ENCODE measurements around the gene PLCXD1.

The PLCXD1 gene

DNA sequence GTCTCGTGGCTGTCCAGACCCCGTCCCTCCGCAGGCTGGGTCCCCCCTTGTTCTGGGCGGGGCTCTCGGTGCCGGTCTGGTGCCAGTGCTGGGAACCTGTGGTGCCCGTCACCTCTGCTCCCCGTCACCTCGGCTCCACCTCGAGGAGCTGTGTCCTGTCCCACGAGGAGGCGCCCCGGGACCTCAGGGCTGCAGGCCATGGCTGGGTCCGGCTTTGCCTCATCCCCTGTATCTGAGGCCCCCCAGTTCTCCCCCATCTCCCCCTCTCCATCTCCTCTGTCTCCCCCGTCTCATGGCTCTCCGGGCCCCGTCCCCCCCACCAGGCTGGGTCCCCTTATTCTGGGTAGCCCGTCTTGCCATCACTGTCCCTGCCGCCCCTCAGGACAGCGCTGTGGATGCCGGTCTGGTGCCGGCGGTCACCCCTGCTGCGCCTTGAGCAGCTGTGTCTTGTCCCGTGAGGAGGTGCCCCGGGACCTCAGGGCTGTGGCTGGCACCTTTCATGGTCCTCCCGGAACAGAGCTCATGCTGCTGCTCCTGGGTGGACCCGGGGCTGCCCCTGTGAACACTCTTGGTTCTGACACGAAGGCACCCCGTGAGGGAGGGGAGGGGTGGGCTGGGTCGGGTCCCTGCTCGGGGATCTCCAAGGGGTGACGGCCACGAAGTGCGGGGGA is 50.8 kb downstream of the PLCXD1 start:
- intact Hi-C loops (cut with DNase I): no loop called here
- peak in 5 of 10 donors; percentile 2 to 81 (median 44) for DNase-seq

DNA sequence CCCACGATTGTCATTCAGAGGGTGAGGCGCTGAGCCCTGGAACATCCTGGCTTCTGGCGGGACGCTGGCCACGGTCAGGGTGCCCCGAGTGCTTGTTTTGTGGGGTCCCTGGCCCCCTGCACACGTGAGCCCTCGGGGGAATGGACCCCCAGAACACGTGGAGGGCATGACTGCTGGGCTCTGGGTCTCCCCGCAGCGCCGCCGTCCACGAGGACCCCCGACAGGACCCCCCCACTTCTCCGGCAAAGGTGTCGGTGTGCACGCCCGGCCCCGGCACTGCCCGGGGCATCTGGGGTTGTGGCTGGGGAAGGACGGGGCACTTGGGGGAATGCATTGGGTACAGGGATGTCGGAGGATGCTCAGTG is 51.3 kb downstream of the PLCXD1 start:
- intact Hi-C loops (cut with DNase I): no loop called here
- DNase-seq: peak in 4 of 10 donors; percentile 3 to 46 (median 34)

DNA sequence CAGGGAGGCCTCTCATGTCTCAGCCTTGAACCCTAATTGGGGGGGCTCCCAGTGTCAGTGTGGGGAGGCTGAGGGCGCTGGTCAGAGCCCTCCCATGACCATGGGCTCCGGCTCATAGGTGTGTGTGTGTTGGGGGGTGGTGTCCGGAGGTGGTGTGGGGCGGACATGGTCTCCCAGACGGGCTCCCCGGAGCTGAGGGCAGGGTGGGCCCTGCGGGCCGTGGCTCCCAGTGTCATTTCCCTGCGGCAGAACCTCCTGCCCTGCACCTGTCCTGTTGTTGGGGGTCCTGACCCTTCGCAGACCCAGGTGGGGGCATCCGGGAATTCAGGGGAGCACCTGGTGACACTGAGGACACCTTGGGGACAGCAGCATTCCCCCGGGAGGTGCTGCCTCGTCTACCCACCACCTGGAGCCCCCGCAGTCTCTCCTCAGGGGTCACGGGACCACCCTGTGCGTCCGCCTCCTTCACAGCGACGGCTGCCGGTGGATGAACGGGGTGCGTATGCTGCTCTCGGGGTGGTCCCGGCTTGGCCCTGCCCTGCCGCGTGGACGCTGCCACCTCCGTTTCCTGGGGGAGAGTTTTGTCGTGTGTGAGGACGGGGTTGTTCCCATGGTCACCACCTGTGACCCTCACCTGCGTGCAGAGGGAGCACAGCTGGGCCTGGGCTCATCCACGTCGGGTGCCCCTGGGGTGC is 51.9 kb downstream of the PLCXD1 start:
- DNase-seq: peak in 5 of 10 donors; percentile 3 to 70 (median 61)
- intact Hi-C loops (cut with DNase I): no loop called here

DNA sequence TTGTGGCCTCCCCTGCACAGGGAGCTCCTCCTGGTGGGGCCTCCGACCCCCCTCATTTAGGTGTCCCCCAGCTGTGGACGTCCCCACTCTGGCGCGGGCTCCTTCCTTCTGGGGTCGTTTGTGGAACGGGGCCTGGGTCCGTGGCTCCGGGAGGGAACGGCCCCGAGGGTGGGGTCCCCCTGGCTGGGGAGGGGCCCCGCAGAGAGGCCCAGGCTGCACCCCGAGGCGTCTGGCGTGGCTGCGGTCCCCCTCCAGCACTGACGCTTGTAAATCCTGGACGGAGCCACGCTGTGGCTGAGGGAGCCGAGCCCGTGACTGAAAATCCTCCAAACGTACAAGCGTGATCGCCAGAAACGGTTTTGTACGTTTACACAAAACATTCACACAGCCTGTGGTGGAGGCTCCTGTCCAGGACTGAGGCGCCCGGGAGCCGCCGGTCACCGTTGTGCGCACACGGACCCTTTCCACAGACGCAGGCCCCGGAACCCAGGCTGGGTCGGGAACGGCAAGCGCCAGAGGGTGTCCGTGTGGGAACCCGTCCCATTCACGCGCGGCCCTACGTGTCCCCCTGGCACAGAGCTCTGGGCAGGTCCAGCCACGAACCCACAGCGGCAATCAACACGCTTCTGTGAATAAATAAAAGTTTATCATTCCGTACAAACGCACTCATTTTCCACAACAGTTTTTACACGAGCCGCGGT is 52.6 kb downstream of the PLCXD1 start:
- peak in 4 of 10 donors; percentile 24 to 78 (median 61) for DNase-seq
- intact Hi-C loops (cut with DNase I): no loop called here

DNA sequence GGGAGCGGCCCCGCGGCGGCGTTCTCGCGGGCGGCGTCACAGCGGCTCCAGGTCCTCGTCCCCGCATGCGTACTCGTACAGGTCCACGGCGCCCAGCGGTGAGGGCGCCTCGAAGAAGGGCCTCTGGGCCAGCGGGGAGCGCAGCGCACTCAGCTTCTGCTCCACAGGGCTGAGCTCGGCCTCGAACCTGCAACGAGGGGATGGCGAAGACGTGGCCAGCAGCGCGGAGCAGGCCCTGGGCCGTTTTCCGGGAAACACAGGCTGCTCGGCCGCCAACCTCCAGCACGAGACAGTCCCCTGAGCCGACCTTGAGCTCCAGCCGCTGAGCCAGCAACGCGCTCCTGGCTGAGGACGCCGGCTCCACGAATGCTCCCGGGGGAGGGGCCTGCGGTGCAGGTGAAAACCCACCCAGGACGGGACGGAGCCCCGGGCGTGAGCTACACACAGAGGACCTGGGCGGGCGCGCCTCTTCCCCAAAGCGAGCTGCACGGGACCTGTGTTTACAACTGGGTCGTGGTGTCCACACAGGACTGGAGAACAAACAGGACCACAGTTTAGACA is 53.2 kb downstream of the PLCXD1 start:
- intact Hi-C loops (cut with DNase I): no loop called here
- peak in 4 of 10 donors; percentile 25 to 83 (median 68) for DNase-seq

DNA sequence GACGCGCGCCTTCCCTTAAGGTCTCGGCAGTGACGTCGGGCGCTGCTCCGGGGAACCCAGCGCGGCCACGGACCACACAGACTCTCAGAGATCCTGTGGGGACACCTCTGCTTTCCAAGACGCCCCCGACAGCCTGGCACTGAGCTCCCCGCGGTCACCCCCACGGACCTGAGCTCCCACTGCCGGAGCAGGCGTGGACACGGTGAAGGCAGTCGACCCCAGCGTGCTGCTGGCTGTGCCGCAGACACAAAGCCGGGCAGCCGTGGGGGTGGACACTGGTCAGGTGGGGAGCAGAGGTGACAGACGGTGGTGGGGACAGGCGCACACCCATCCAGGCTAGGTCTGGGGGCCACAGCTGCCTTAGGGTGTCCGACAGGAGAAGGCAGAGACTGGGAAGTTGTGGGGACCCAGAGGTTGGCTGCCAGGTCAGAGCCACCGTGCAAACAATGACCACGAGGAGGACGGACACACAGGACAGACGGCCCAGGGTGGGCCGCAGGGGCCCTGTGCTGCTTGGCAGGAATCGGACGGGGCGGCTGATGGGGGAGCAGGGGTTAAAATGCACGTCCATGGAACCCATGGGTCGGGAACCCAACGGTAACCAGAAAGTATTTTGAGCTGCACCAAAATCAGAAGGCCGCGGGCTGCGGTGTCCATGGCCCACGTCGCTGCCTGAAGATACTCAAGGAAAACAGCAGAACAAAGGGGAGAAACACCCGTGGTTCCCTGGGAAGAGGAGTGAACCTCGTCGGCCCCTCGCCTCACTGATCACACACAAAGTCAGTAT is 54.0 kb downstream of the PLCXD1 start:
- intact Hi-C loops (cut with DNase I): no loop called here
- DNase-seq: peak in 4 of 10 donors; percentile 26 to 85 (median 72)

DNA sequence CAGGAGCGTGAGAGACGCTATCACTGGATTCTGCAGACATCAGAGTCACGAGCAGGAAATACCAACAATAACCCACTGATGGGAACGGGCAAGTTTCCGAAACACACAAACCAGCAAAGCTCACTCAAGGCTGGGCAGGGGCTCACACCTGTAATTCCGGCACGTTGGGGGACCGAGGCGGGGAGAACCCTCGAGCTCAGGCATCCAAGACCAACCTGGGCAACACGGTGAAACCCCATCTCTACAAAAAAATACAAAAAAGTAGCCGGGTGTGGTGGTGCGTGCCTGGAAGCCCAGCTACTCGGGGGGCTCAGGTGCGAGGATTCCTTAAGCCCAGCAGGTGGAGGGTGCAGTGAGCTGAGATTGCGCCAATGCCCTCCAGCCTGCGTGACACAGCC is 54.6 kb downstream of the PLCXD1 start:
- intact Hi-C loops (cut with DNase I): no loop called here
- DNase-seq: peak in 3 of 10 donors; percentile 14 to 65 (median 60)

DNA sequence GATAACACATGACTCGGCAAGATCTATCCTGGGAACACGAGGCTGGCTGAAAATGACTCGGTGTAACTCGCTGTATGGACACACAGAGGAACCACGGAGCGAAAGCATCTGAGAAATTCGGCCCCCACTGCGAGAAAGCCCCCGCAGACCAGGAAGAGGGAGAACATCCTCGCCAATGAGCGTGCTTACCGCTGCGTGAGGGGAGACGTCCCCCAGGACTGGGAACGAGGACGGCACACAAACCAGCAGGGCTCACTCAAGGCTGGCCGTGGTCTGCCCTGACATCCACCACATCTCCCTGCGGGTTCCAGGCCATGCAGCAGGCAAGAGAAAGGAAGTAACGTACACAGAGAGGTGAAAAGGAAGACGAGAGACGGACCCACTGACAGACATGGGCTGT is 55.0 kb downstream of the PLCXD1 start:
- intact Hi-C loops (cut with DNase I): no loop called here
- peak in 4 of 10 donors; percentile 11 to 71 (median 50) for DNase-seq

DNA sequence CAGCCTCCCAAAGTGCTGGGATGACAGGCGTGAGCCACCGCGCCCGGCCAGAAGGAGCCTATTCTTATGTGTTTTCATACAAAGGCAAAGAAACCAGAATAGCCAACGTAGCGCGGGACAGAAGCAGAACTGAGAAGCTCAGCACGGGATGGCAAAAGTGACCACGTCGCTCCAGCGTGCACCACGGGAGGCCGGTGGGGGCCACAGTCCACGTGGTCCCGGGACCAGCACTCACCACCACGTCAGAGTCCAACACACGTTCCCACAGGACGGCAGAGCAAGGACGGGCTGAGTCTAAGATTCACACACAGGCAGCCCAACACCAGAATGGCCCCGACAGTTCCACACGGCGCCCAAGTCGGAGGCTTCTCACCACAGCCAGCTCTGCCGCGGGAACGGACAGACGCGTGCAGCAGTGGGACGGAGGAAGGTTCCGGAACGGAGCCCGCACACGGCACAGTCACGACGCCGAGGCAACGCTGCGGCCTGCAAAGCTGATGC is 56.2 kb downstream of the PLCXD1 start:
- intact Hi-C loops (cut with DNase I): no loop called here
- peak in 4 of 10 donors; percentile 20 to 69 (median 46) for DNase-seq

DNA sequence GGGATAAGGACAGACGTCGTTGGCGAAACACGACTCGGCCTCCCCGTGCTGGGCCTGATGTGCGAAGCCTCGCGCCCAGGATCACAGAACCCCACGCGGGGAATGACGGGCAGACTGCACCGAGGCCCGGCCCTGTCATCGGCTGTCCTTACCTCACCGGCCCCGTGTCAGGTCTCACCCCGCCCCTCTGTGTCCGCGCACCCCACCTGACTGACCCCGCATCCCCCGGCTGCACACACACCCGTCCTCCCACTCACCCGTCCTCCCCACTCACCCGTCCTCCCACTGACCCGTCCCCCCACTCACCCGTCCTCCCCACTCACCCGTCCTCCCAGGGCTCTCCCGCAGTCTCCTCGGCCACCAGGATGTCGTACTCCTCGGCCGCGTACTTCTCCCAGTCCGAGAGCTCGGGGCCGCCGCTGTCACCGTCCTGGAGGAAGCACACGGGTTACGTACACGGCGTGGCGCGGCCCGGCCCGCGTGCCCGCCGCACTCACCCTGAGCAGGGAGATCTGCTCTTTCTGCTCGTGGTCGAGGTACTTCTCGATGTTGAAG is 57.2 kb downstream of the PLCXD1 start:
- DNase-seq: peak in 4 of 10 donors; percentile 25 to 78 (median 71)
- intact Hi-C loops (cut with DNase I): no loop called here

DNA sequence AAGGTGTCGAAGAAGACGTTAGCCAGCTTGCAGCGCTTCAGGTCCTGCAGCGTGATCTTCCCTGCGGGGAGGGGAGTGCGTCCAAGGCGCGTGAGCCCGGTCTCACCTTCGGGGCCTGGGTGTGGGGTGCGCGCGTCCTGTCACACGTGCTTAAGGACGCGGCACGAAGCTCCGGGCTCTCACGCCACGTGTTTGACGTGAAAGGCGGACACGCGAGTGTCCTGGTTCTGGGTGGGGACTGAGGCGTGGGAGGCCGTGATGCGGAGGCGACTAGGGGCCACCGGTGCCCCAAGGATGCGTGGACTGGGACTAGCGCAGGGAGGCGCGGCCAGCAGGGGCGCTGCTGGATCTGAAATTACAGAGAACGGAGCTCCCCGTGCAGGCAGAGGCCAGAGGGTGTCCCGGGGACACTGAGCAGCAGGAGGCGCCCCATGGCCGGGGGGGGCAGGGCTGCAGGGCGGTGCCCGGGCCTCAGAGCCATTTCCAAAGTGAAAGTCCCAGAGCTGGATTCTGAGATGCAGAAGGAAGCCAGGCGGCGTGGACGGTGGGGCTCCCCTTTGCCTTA is 57.7 kb downstream of the PLCXD1 start:
- peak in 3 of 10 donors; percentile 51 to 84 (median 72) for DNase-seq
- intact Hi-C loops (cut with DNase I): no loop called here

DNA sequence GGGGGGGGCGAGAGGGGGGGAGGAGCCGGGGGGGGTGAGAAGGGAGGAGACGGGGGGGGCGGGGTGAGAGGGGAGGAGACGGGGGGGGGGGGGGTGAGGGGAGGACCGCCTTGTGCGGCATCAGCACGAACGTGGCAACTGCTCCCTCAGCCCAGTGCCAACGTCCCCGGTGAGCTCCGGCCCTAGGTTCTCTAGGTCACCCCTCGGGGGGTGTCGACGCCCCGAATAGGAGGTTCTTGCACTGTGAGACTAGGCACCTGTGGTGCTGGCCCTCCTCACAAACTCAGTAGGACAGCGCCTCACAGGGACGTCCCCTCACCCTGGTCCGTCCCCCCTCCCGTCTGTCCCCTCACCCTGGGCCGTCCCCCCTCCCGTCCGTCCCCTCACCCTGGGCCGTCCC is 58.9 kb downstream of the PLCXD1 start:
- peak in 4 of 10 donors; percentile 12 to 69 (median 47) for DNase-seq
- intact Hi-C loops (cut with DNase I): no loop called here

DNA sequence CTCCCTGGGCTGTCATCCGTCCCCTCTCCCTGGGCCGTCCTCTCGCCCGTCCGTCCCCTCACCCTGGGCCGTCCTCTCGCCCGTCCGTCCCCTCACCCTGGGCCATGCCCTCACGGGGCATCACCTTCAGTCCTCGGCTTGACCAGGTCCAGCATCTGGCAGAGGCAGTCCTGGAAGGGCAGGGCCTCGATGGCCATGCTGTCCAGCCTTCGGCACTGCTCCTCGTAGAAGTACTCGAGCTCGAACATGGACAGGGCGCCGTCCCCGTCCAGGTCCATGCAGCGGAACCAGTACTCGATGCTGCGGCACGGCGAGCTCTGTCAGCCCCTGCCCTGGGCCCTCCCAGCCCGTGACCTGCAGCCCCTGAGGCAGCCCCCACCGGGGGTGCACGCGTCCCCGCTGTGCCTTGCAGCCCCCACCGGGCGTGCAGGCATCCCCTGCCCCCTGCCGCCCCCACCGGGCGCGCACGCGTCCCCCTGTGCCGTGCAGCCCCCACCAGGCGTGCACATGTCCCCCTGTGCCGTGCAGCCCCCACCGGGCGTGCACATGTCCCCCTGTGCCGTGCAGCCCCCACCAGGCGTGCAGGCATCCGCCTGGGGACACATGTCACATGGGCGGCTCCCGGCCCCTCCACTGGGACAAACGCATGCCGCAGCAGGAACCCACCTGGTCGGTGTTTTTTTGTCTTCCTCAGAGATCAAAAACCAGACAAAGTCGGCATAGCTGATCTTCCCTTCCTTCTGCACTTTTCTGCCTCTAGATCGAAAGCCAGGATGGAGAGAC is 59.7 kb downstream of the PLCXD1 start:
- intact Hi-C loops (cut with DNase I): no loop called here
- DNase-seq: peak in 4 of 10 donors; percentile 9 to 83 (median 63)

DNA sequence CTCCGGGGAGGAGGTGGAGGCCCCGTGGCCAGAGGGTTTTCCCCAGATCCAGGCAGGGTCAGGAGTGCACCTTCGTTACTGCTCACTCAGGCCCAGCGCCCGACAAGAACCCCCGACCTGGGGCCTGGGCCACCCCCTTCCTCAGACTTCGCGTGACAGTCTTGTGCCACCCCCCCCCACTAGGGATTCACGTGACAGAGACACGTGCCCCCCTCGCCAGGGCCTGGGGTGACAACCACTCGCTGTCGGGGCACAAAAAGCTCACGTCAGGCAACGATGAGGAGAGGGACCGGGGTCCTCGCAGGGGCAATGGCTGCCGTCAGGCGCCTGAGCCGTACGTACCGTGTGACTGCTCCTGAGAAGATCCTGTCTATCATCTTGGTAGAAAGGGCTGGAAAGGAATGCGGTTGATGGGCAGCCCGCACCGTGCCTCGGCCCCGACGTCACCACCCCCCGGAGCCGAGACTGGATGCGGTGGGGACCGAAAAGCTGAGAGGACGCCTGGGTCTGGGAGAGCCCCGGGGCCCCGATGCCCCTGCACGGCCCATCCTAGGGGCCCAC is 60.4 kb downstream of the PLCXD1 start:
- peak in 4 of 10 donors; percentile 16 to 77 (median 49) for DNase-seq
- intact Hi-C loops (cut with DNase I): no loop called here

DNA sequence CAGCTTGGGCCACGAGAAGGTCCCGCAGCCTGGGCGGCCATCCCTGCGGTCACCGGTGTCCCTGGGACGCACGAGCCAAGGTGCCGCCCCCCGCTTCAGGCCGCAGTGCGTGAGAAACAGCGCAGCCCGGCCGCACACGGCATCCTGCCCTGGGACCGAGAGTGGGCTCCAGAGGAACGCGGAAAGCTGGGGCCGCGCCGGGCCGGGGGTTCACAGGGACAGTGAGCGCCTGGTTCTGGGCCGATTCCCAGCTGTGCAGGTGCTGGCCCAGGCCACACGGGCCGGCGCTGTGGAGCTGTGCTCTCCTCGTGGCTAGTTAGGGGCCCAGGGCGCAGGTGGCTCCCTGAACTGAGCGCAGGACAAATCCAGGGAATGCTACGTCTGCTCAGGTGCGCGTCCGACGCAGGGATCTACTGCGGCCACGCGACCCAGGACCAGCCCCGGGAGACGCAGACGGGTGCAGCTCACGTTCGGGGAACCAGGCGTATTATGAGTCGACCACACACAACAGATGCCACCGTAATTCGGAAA is 63.3 kb downstream of the PLCXD1 start:
- peak in 5 of 10 donors; percentile 3 to 81 (median 52) for DNase-seq

DNA sequence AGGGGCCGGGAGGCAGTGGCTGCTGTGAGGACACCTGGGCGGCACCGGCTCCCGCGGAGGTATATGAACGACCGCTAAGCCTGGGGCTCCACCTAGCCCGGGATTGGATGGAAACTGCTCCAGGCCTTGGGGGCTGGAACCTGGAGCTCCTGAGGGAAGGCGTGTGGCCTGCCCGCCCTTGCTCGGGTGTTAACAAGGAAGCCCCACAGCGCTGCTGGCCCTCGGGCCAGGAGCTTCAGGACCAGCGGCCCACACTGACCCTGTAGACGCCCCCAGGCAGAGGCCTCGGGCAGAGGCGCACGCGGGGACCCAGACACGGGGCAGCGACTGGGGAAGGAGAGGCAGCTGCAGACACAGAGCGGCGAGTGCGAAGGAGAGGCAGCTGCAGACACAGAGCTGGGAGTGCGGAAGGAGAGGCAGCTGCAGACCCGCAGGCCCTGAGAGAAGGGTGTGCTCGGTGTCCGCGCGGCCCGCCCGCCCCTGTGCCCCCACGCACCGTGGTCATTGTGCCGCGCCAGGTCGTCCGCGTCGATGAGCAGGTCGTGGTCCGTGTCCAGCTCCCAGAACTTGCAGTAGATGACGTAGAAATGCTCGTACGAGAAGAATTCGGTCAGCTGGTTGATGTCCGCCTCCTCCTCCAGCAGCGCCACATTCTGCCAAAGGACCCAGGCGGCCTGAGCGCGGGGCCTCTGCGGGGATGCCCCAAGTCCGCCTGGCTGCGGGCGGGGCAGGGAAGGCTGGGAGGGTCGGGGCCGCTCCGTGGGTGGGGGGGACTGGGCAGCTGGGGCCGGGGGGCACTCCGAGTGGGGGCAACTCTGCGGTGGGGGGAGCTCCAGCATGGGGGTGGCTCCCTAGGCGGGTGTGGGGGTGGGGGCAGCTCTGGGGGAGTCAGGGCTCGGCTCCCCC is 64.1 kb downstream of the PLCXD1 start:
- intact Hi-C loops (cut with DNase I): no loop called here
- DNase-seq: peak in 5 of 10 donors; percentile 4 to 81 (median 58)

More for the DNA sequence above, 63.3 kb downstream of the PLCXD1 start:
- intact Hi-C loops (cut with DNase I): no loop called here

Data from posterior cingulate gyrus (tissue), 11 donors.